ENCODE data around the gene LRBA. TPM values are rescaled to one million over a fixed set of nuclear protein-coding genes. Genes with fewer than 3 reads are reported as not detected.

LRBA gene
- total RNA-seq, 3 donors from 2014 or later, result 52.0 to 68.5 (median 63.6) TPM

DNA sequence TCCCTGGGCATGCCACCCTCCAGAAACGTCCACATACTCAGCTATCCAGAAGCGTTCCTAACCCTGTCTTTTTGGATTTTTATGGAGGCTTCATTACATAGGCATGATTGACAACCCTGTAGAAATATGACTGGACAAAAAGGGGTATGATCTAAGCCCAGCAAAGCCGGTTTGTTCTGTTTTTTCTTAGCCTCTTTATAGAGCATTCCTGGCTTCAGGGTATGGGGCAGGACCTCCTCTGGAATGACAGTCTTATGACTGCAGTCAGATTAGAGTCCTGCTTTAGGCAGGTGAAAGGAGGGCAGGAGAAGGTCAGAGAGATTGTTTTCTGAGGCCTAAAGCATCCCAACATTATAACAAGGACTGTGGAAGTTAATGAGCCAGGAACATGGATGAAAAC lies 799.5 kb downstream of the LRBA start:
- DNase-seq (no peak), ATAC-seq (no peak)
- peaks cover 4% of the 10 kb centered on the region for H3K27me3 Mint-ChIP-seq (ENCODE audit: low read depth)
- no peak overlapping the region for H3K4me3 Mint-ChIP-seq
- no peaks in the 10 kb centered on the region for H3K9me3 Mint-ChIP-seq
- H3K4me1 Mint-ChIP-seq (ENCODE audit: low read depth), result no peaks in the 10 kb centered on the region
- H3K36me3 Mint-ChIP-seq (ENCODE audit: insufficient read depth), result no peaks in the 10 kb centered on the region

Other genes with a start within 250 kb of the LRBA start
- gene RPS3A, start 84.3 kb upstream of the LRBA start, total RNA-seq, result 1,000 to 10,000 TPM; 2,226 to 2,409 (median 2,351) TPM

Data from activated T-cell treated with anti-CD3 and anti-CD28 coated beads, Interleukin-2, amount 50 U/mL, for 4 hours (primary cell).